HG03432 (cell line): ENCODE results near the gene CALB2.
"Not testable (repeated sequence)": the region's sequence is repeated elsewhere in the genome, so short reads cannot be mapped to it uniquely, and the experiment has no call there.

Source experiments
- ATAC-seq: cut with Tn5 transposase; IDR thresholded peaks from one replicate; pipeline ENCODE4 v1.9.1; 2021; ENCODE audit warnings: mild to moderate bottlenecking, moderate library complexity; ENCODE audit not compliant: unreplicated experiment

CALB2 gene

GRCh38 chr16:71352466-71352865, 6.1 kb upstream of the CALB2 start:
- no peak for ATAC-seq

GRCh38 chr16:71352963-71353460, 5.5 kb upstream of the CALB2 start:
- no peak for ATAC-seq

GRCh38 chr16:71353736-71354135, 4.8 kb upstream of the CALB2 start:
- no peak for ATAC-seq

- no peak for ATAC-seq
Measured at GRCh38 chr16:71354156-71354555, 4.4 kb upstream of the CALB2 start.

- no peak for ATAC-seq
Measured at GRCh38 chr16:71356051-71356740, 2.3 kb upstream of the CALB2 start.

- not testable (repeated sequence) for ATAC-seq
Measured at GRCh38 chr16:71356936-71357335, 1.6 kb upstream of the CALB2 start.

- ATAC-seq, result no peak
Measured at GRCh38 chr16:71357681-71358080, 842 bp upstream of the CALB2 start.

GRCh38 chr16:71359431-71359830, 908 bp downstream of the CALB2 start:
- ATAC-seq, result no peak

- ATAC-seq, result no peak
Measured at GRCh38 chr16:71360378-71360777, 1.9 kb downstream of the CALB2 start.

GRCh38 chr16:71364133-71364681, 5.7 kb downstream of the CALB2 start:
- ATAC-seq, result no peak

DNA sequence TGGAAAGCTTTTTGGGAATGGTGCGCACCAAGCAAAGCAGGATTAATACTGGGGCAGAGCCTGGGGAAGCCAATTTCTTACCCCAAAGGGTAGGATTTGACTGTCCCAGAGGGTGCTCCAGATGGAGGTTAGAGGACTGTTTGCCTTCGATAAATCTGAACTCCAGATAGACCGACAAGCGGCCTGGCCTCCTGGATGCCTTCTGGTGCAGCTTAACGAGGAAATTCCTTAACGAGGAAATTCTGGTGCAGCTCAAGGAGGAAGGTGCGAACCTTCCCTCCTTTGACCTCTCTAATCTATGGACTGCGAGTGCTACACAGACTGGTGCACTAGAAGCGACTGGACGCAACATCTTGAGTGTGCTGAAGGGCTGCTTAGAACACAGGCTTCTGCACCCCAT, 6.5 kb downstream of the CALB2 start:
- no peak for ATAC-seq

- peak; percentile 65 for ATAC-seq
Measured at GRCh38 chr16:71367241-71367976, 8.9 kb downstream of the CALB2 start.

DNA sequence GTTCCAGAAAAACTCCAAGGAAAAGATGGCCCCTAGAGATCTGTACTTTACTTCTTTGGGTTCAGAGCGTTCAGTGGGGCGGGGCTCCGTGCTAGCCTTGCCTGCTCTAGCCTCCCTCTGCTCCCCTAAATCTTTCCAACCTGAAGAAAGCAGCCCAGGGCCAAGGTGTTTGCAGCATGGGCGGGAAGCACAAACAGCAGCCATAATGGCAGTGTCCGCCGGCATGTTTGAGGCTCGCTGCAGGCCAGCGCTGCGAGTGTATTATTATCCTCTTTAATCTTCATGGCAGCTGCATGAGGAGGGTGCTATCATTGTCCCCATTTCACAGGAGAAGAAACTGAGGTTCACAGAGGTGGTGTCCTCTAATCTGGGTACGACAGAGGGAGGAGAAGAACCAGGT, 10.4 kb downstream of the CALB2 start:
- ATAC-seq, result no peak

GRCh38 chr16:71369494-71369893, 11.0 kb downstream of the CALB2 start:
- no peak for ATAC-seq

DNA sequence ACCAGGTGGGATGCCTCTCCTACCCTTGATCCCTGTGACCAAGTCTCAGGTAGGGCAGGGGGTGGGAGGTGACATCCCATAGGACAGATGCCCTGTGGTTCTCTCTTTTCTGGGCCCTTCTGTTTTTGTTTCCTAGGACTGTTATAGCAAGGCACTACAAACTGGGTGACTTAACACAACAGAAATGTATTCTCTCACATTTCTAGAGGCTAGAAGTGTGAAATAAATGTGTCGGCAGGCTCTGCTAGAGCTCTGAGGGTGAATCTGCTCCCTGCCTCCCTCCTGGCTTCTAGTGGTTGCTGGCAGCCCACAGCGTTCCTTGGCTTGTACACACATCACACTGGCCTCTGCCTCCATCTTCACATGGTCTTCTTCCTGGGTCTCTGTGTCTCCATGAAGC, 12.7 kb downstream of the CALB2 start:
- no peak for ATAC-seq

- ATAC-seq, result no peak
Measured at GRCh38 chr16:71373073-71373472, 14.6 kb downstream of the CALB2 start.

- no peak for ATAC-seq
Measured at GRCh38 chr16:71376465-71377157, 18.1 kb downstream of the CALB2 start.

- no peak for ATAC-seq
Measured at GRCh38 chr16:71379711-71380110, 21.2 kb downstream of the CALB2 start.

DNA sequence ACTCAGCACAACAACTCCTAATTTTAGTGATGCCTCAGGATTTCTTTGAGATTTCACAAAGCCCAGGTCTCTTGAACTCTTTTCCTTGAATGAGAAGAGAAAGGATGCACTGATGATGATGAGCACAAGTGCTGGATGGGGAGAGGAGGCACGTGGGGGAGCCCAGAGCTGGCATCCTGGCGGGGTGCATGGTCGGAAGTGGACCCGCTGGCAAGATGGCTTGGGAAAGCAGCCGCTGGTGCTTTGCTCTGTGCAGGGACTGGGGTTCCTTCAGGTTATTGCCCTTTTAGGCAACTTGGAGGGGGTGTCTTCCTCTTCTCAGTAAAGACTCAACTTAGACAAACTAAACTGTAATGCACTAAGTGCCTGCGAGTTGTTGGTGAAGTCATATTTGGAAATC, 22.3 kb downstream of the CALB2 start:
- ATAC-seq, result no peak

GRCh38 chr16:71383054-71383773, 24.7 kb downstream of the CALB2 start:
- ATAC-seq, result no peak
